ENCODE results near the gene PPDPF. TPM values are rescaled to one million over a fixed set of nuclear protein-coding genes. Genes with fewer than 3 reads are reported as not detected.

Gene PPDPF
- total and polyA plus RNA-seq, 8 donors: 155 to 662 (median 277) TPM

DNA sequence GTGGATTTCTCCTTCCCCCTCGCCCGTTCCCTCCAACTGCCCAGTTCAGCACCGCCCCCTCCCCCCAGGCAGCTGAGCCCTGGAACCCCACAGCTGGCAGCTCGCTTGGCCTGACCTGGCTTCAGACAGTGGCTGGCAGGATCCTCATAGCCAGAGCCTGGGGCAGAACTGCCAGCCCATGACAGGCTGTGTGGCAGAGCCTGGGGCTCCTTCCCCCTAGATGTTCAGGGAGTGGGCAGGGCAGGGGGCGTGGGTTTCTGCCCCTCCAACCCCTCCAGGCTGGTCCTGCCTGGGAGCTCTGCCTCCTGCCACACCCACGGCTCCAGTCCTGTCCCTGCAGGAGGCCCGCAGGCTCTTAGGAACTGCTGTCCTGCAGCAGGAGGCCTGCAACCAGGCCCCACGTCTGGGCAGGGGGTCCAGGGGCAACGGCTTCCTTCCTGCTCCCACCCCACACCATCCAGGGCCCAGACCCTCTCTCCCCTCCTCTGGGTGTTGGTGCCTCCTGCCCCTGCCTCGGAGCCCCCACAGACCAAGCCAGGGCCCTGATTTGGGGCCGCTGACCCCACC is 38.5 kb upstream of the PPDPF start:
- H3K27ac ChIP-seq: no peak overlapping the region
- no peak for TF ChIP-seq CTCF (IDR thresholded peaks at IDR 0.05)
- no peaks in the 10 kb centered on the region for H3K9me3 ChIP-seq
- intact Hi-C loops (cut with DNase I): no loop called here
- DNase-seq: no peak
- no peaks in the 10 kb centered on the region for H3K36me3 ChIP-seq
- H3K27me3 ChIP-seq: peaks cover 6 to 97% of the 10 kb centered on the region in 2 donors
- no peak overlapping the region for H3K4me3 ChIP-seq
- peaks cover 0 to 4% of the 10 kb centered on the region in 2 donors for H3K4me1 ChIP-seq
- no peak for ATAC-seq

DNA sequence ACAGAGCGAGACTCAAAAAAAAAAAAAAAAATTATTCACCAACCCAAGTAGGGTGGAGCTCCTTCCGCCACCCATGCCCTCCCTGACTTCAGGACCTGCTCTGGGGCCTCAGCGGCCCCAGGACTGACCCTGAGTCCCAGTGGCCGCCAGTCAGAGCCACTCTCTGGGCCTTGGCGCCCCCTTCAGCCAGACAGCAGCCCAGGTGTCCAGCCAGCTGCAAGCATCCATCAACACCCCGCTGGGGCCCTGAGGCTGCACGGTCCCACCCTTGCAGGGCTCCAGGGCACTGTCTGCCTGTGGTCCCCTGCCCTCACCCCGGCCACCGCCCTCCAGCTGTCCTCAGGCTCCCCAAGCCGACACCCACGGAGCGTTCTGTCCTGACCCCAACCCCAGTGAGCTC is 36.7 kb upstream of the PPDPF start:
- no peak overlapping the region for H3K4me3 ChIP-seq
- H3K27me3 ChIP-seq: peaks cover 20 to 97% of the 10 kb centered on the region in 2 donors
- H3K4me1 ChIP-seq: peaks cover 4% of the 10 kb centered on the region in 2 donors
- ATAC-seq: no peak
- H3K9me3 ChIP-seq: no peaks in the 10 kb centered on the region
- H3K36me3 ChIP-seq: no peaks in the 10 kb centered on the region
- peak in 1 of 4 donors; percentile 72 for DNase-seq
- no peak for TF ChIP-seq CTCF (IDR thresholded peaks at IDR 0.05)
- no peak overlapping the region for H3K27ac ChIP-seq
- intact Hi-C loops (cut with DNase I): no loop called here

- peaks cover 20 to 97% of the 10 kb centered on the region in 2 donors for H3K27me3 ChIP-seq
- H3K27ac ChIP-seq: no peak overlapping the region
- ATAC-seq (no peak), DNase-seq (no peak)
- TF ChIP-seq CTCF (IDR thresholded peaks at IDR 0.05): no peak
- H3K4me3 ChIP-seq: no peak overlapping the region
- peaks cover 4% of the 10 kb centered on the region in 2 donors for H3K4me1 ChIP-seq
- intact Hi-C loops (cut with DNase I): no loop called here
- H3K36me3 ChIP-seq: no peaks in the 10 kb centered on the region
- no peaks in the 10 kb centered on the region for H3K9me3 ChIP-seq
Observed at GRCh38 chr20:63484236-63484635, 36.3 kb upstream of the PPDPF start.

- Histone ChIP-seq H3K9me3 (no peaks in the 10 kb centered on the region), H3K27me3 (peaks cover 18 to 97% of the 10 kb centered on the region in 2 donors), H3K4me1 (peaks cover 4% of the 10 kb centered on the region in 2 donors), H3K4me3 (no peak overlapping the region), H3K36me3 (no peaks in the 10 kb centered on the region), H3K27ac (no peak overlapping the region)
- TF ChIP-seq CTCF (IDR thresholded peaks at IDR 0.05): no peak
- DNase-seq (no peak), ATAC-seq (no peak)
- intact Hi-C loops (cut with DNase I): no loop called here
Observed at GRCh38 chr20:63484651-63485403, 35.7 kb upstream of the PPDPF start.

DNA sequence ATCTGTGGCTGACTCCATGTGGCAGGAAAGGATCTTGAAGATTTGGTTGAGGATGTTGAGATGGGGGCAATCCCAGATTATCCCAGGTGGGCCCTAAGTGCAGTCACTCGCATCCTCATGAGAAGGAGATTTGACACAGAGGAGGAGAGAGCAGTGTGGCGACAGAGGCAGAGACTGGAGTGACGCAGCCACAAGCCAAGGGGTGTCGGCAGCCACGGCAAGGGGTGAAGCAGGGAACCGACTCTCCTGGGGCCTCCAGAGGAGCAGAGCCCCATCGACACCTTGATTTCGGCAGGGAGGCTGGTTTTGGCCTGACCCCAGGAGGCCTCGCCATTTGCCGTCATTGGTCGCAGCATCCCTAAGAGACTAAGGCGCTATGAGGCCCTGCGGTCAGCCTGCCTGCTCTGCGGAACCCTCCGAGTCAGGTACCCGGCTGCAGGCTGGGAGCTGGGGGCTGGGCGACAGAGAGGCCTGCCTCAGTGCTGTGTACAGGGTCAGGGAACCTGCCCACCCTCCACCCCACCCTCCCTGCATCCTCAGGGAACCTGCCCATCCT is 34.2 kb upstream of the PPDPF start:
- no peak overlapping the region for H3K27ac ChIP-seq
- H3K9me3 ChIP-seq: no peaks in the 10 kb centered on the region
- H3K36me3 ChIP-seq: no peaks in the 10 kb centered on the region
- peaks cover 18 to 97% of the 10 kb centered on the region in 2 donors for H3K27me3 ChIP-seq
- no peak overlapping the region for H3K4me3 ChIP-seq
- DNase-seq: peak in 1 of 4 donors; percentile 70
- intact Hi-C loops (cut with DNase I): no loop called here
- no peak for TF ChIP-seq CTCF (IDR thresholded peaks at IDR 0.05)
- peaks cover 4% of the 10 kb centered on the region in 2 donors for H3K4me1 ChIP-seq
- no peak for ATAC-seq
